HG02571 (cell line): ENCODE data around the gene TMEM145.
"Not testable (repeated sequence)": the region's sequence is repeated elsewhere in the genome, so short reads cannot be mapped to it uniquely, and the experiment has no call there.

Experiments used
- ATAC-seq: cut with Tn5 transposase; IDR thresholded peaks from one replicate; pipeline ENCODE4 v1.9.1; 2021; ENCODE audit warnings: mild to moderate bottlenecking, moderate library complexity; ENCODE audit not compliant: unreplicated experiment

Gene TMEM145

DNA sequence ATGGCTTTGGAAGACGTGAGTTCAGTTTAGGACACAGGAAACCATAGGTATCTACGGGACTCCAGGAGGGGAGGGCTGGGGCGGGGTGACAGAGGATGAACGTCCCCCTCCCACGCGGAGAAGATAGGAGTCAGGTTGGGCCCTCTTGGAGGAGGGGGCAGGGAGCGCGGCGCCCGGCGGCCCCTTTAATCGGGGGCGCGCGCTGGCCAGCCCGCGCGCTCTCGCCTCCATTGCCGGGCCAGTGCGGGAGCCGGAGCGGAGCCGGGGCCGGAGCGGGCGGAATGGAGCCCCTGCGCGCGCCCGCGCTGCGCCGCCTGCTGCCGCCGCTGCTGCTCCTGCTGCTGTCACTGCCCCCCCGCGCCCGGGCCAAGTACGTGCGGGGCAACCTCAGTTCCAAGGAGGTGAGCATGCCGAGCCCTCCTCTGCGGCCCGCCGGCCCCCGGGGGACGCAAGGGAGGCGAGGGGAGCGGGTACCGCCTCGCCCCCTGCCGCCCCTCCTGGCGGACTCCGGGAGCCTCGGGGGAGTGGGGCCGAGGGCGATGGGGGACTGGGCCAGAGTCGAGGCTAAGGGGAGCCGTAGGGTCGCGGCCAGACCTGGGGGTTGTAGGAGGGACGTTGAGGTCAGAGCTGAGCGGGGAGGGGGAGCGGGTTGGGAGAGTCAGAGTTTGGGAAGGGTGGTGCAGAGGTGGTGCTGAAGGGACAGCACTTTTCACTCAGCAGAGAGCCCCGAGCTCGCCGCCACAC lies at the start of gene TMEM145:
Gene TMEM145, plus strand, starts transcription at position 214 of the 744 bp plus-strand sequence. Its CDS starts 68 bp downstream, at position 282.
- no peak for ATAC-seq

DNA sequence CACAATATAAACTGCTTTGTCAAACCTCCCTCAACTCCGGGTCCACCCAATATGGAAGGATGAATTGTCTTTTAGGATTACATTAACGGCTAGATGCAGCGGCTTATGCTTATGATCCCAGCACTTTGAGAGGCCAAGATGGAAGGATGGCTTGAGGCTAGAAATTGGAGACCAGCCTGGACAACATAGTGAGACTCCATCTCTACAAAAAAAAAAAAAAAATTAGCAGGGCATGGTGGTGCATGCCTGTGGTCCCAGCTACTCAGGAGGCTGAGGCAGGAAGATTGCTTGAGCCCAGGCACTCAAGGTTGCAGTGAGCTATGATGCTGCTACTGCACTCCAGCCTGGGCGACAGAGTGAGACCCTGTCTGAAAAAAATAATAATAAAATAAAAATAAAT lies 47.0 kb upstream of the TMEM145 start:
- not testable (repeated sequence) for ATAC-seq

DNA sequence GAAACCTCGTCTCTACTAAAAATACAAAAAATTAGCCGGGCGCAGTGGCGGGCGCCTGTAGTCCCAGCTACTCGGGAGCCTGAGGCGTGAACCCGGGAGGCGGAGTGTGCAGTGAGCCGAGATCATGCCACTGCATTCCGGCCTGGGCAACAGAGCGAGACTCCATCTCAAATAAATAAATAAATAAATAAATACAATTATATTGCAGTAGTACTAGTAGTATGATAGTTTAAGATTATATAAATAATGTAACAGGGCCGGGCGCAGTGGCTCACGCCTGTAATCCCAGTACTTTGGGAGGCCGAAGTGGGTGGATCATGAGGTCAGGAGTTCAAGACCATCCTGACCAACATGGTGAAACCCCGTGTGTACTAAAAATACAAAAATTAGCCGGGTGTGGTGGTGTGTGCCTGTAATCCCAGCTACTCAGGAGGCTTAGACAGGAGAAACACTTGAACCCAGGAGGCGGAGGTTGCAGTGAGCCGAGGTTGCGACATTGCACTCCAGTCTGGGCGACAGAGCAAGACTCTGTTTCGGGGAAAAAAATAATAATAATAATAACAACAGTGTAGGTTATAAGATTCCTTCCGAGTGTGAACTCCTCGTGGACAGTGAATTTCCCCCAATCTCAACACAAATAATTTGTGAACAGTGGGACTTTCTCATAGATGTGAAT lies 46.0 kb upstream of the TMEM145 start:
- not testable (repeated sequence) for ATAC-seq

DNA sequence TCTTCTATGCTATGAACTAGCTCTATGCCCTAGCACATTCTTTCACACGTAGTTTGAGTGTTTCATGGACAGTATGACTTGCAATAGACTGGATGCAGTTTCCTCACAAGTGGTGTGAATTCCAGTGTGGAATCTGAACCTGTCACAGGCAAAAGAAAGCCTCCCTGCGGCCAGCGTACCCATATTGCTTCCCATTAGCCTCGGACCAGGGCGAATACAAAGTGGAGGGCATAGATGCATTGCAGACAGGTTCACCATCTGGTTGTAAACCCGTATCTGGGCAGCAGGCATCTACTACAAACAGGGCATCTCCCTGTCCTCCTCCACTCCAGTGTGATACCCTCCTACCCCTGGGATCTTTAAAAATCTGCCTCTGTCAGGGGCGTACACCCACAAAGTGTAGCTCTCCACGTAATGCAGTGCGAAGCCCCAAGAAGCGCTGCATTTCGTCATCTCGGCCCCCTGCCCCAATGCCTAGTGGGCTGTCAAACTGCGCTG lies 45.4 kb upstream of the TMEM145 start:
- ATAC-seq, result no peak

DNA sequence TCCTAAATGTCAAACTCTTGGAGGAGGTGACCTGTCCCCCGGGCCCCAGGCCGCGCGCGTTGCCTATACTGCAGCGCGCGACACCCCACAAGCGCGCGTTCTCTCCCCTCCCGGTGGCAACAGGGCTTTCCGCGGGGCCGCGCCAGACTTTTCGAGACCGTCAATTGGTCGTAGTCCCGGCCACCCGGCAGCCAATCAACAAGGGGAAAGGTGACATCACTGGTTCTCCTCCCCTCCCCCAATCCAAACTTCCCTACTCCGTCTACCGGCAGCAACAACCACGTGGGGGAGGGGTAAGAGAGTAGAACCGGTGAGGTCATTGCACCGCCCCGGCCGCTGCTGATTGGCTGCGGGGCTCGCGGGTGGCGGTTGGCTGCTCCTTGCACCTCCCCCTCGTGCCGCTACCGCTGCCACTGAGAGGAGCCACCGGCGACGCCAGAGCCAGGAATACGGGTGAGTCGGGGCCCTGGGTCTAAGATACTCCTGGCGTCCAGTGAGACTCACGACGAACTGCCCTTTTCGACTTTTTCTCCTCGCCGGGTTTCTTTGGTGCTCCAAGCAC lies 44.9 kb upstream of the TMEM145 start:
- ATAC-seq, result peak; percentile 49

DNA sequence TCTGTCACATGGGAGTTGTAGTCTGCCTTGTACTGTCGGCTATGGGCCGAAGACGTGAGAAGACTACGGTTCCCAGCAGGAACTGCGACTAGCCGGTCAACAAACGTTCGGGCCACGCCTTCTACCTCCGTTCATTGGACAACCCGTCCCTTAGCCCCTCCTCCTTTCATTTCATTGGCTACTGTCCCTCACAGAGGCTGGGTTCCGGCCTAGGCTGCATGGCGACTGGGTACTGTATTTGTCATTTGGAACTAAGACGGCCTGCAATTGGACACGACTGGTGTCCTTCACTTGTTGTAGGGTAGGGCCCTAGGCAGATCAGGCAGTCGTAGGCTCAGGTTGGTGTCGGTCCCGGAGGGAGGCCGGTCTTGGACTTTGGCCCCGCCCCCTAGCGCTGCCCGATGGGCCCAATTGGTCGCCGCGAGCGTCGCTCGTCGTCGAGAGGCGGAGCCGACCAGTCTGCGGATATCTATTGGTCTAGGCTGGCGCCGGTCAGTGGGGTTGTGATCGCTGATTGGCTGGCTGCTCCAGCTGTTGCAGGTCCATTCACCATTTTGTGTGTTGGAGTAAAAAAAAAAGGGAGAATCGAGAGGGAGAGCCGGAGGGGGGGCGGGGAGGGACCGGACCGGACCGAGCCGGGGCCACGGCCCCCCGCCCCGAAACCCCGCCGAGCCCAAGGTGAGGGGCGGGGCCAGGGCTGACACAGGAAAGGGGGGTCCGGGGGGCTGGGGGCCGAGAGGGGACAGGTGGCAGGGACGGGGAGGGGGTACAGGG lies 44.2 kb upstream of the TMEM145 start, which contains the start of gene CIC:
Gene CIC, plus strand, starts transcription at position 549 of the 774 bp plus-strand sequence. CDS start 2,532 bp downstream, outside the sequence.
- peak; percentile 73 for ATAC-seq

DNA sequence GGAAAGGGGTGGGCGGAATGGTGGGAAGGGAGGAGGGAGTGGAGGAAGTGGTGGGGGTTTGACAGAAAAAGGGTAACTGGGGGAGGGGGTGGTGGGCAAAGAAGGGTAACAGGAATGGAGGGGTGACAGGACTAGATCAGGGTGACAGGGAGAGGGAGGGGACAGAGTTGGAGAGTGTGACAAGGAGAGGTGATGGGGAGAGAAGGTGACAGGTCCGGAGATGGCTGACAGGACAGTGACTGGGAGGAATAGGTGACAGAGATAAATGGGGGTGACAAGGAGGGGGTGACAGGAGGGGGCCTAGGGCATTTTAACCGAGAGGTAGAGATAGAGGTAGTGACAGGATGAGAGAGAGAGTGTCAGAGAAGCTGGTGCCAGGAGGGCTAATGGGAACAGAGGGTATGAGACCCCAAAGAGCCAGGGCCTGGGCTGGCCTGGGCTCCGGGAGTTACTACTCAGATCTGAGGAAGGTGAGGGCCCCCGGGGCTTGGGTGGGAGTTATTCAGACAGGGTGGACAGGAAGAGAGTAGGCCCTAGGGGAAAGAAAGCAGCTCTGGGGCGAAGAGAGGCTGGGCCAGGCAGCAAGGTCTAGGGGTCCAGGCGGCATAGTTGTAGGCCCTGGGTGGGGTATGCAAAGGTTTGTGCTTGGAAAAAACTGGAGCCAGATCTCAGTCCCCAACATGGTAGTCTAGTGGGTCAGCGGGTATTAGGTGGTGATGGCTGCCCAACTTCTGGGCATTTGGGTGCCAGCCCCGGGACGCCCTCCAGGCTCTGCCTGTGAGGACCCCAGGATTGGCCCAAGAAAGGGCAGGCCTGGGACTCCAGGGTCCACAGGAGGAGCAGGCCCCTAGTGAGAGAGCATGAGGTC lies 43.4 kb upstream of the TMEM145 start:
- no peak for ATAC-seq

DNA sequence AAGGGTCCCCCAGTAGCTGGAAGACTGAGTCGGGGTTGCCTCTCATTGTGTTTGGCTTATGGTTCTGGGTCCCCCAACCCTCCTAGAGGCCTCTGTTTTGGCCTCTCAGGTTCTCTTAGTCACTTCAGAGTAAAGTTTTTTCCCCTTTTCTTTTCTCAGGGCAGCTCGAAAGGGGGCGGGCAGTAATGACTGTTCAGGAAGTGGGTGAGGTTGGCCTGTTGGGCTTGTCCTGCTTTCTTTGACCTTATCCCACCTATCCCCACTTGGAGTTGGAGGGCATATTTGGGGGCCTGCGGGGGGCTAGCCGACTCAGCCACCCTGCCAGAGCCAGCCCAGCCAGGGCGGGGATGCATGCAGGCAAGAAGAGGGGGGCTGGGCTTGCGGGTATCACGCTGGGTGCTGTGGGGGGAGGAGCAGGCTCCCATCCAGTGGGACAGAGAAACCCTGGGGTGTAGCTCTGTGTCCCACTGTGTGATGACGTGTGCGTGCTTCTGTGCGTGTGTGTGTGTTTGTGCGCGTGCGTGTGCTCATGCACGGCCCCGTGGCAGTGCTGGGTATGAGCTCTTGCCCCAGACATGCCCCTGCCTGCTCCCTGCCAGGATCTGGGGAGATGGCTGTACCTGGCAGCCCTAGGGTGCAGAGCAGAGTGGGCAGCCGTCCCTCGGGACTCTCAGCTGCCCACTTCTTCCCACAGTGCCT lies 42.6 kb upstream of the TMEM145 start:
- ATAC-seq, result no peak

DNA sequence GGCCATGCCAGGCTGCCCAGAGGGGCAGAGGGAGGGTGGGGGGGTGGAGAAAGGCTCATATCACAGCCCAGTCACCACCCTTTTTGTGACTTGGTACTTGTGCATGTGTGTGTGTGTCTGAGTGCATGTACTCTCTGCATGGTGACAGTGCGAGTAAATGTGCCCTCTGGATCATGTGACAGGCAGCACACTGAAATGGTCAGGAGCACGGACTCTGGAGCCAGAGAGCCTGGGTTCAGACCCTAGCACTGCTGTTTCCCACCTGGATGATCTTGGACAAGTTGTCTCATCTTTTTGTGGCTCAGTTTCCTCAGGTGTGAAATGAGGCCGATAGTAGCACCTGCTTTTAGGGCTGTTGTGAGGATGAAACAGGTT lies 42.1 kb upstream of the TMEM145 start:
- ATAC-seq, result no peak

DNA sequence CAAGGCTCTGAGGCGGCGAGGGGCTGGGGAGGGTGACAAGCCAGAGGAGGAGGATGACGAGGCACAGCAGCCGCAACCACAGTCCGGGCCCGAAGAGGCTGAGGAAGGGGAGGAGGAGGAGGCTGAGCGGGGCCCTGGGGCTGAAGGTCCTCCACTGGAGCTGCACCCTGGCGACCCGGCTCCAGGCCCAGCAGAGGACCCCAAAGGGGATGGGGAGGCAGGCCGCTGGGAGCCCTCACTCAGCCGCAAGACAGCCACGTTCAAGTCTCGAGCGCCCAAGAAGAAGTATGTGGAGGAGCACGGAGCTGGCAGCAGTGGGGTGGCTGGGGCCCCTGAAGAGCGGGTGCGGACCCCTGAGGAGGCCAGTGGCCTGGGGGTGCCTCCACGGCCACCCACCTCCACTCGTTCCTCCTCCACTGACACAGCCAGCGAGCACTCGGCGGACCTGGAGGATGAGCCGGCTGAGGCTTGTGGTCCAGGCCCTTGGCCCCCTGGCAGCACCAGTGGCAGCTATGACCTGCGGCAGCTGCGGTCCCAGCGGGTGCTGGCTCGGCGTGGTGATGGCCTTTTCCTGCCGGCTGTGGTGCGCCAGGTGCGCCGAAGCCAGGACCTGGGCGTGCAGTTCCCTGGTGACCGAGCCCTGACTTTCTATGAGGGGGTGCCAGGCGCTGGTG lies 41.1 kb upstream of the TMEM145 start:
- ATAC-seq, result no peak

DNA sequence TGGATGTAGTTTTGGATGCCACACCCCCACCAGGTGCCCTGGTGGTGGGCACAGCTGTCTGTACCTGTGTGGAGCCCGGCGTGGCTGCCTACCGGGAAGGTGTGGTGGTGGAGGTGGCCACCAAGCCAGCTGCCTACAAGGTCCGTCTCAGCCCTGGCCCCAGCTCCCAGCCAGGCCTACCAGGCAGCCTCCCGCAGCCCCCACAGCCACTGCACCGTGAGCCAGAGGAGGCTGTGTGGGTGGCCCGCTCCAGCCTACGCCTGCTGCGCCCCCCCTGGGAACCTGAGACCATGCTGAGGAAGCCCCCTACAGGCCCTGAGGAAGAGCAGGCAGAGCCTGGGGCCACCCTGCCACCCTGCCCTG lies 40.6 kb upstream of the TMEM145 start:
- ATAC-seq, result no peak

DNA sequence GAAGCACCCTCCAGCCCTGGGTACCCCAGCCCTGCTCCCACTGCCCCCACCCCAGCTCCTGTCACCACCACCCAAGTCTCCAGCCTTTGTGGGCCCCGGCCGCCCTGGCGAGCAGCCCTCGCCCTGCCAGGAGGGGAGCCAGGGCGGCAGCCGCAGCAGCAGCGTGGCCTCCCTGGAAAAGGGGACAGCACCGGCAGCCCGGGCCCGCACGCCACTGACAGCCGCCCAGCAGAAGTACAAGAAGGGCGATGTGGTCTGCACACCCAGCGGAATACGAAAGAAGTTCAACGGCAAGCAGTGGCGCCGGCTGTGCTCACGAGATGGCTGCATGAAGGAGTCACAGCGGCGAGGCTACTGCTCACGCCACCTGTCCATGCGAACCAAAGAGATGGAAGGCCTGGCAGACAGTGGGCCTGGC lies 40.1 kb upstream of the TMEM145 start:
- no peak for ATAC-seq

DNA sequence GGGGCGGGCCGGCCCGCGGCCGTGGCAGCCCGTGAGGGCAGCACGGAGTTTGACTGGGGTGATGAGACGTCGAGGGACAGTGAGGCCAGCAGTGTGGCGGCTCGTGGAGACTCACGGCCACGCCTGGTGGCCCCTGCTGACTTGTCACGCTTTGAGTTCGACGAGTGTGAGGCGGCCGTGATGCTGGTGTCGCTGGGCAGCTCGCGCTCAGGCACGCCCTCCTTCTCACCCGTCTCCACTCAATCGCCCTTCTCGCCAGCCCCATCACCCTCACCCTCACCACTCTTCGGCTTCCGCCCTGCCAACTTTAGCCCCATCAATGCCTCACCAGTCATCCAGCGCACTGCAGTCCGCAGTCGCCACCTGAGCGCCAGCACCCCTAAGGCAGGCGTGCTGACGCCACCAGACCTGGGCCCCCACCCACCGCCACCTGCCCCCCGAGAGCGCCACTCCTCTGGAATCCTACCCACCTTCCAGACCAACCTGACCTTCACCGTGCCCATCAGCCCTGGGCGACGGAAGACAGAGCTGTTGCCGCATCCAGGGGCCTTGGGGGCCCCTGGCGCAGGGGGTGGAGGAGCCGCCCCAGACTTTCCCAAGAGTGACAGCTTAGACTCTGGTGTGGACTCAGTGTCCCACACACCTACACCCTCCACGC lies 39.6 kb upstream of the TMEM145 start:
- no peak for ATAC-seq

DNA sequence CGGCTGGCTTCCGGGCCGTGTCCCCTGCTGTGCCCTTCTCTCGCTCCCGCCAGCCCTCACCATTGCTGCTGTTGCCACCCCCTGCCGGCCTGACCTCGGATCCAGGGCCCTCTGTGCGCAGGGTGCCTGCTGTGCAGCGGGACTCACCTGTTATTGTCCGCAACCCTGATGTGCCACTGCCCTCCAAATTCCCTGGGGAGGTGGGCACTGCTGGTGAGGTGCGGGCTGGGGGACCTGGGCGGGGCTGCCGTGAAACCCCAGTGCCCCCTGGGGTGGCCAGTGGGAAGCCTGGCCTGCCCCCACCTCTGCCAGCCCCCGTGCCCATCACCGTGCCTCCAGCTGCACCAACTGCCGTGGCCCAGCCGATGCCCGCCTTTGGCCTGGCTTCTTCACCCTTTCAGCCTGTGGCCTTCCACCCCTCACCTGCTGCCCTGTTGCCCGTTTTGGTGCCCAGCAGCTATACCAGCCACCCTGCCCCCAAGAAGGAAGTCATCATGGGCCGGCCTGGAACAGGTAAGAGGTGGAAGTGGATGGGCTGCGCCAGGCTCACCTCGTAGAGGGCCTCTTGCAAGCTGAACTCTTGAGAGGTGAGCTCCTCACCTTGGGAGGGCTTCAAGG lies 38.9 kb upstream of the TMEM145 start:
- no peak for ATAC-seq

DNA sequence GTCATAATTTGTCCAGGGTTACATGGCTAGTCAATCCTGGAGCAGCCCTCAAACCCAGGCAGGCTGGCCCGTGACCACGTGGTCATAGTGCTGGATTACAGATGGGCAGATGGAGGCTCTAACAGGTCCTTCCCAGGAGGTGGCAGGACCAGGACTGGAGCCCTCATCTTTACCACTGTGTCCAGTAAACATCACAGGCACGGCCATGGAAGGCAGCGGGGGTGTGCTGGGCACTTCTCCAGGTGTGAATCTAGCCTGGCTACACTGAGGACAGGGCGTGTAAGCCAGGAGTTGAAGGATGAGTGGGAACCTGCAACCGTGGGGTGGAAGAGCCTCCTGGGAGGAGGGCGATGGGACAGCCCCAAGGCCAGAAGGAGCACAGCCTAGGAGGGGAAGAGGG lies 38.0 kb upstream of the TMEM145 start:
- ATAC-seq, result no peak

DNA sequence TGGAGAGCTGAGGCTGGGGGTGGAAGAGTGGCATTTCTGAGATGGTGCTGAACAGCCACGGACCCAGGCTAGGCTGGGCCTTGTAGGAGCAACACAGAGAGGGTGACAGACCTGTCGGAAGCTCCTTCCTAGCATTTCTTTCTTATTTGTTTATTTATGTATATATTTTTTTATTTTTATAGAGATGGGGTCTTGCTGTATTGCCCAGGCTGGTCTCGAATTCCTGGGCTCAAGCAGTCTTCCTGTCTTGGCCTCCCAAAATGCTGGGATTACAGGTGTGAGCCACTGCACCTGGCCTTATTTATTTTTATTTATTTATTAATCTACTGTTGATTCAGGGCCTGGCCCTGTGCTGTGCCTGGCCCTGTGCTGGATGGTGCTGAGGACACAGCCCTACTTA lies 37.6 kb upstream of the TMEM145 start:
- ATAC-seq, result no peak

DNA sequence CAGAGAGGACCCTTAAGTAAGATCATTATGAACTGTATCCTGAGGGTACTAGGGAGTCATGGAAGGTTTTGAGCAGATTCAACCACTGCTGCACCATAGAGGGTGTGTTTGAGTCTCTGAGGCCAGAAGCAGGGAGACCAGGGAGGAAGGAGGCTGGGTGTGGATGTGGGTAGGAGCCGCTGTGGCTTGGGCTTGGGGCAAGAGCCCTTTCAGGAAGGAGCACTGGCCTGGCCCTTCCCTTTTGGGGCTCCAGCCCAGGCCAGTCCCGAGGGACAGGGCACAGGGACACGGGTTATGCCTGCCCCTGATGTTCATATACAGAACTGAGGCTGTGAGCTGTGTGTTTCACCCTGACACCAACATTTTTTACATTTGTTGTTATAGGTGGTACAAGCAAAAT lies 36.8 kb upstream of the TMEM145 start:
- ATAC-seq, result no peak

DNA sequence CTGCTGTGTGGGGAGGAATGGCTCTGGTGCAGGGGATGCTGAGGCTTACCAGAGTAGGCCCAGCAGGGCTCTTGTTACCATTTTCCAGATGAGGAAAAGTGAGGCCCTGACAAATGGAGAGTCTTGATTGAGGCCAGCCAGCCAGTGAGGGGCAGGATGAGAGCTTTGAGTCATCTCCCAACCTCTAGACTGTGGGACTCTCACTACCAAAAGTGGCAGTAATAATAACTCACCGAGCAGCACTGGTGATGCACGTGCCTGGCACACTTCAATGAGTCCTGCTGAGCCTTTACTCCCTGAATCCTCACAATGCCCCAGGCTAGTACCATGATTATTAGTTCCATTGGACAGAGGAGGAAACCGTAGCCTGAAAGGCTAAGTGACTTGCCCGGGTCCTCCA lies 36.3 kb upstream of the TMEM145 start:
- no peak for ATAC-seq
